RPMI8226 (cell line): ENCODE measurements around the gene C4orf50.

Experiments used
- DNase-seq: peaks from one replicate; pipeline ENCODE4 v3.0.0-alpha.2; 2015

C4orf50 gene

GRCh38 chr4:5991405-5991804, 26.8 kb downstream of the C4orf50 start:
- no peak for DNase-seq

GRCh38 chr4:5990446-5991160, 27.6 kb downstream of the C4orf50 start:
- no peak for DNase-seq

GRCh38 chr4:5989236-5990225, 28.7 kb downstream of the C4orf50 start:
- no peak for DNase-seq

GRCh38 chr4:5988086-5988845, 30.0 kb downstream of the C4orf50 start:
- peak; percentile 84 for DNase-seq

GRCh38 chr4:5984843-5985242, 33.4 kb downstream of the C4orf50 start:
- no peak for DNase-seq

GRCh38 chr4:5982156-5982973, 35.9 kb downstream of the C4orf50 start:
- no peak for DNase-seq

- DNase-seq: no peak
Measured at GRCh38 chr4:5980436-5981155, 37.6 kb downstream of the C4orf50 start.

- no peak for DNase-seq
Measured at GRCh38 chr4:5979981-5980380, 38.2 kb downstream of the C4orf50 start.

GRCh38 chr4:5976921-5977320, 41.3 kb downstream of the C4orf50 start:
- no peak for DNase-seq

- no peak for DNase-seq
Measured at GRCh38 chr4:5976431-5976830, 41.8 kb downstream of the C4orf50 start.

GRCh38 chr4:5974321-5974720, 43.9 kb downstream of the C4orf50 start:
- no peak for DNase-seq

GRCh38 chr4:5973486-5974220, 44.6 kb downstream of the C4orf50 start:
- DNase-seq: no peak

GRCh38 chr4:5973033-5973432, 45.2 kb downstream of the C4orf50 start:
- no peak for DNase-seq

GRCh38 chr4:5972571-5972970, 45.7 kb downstream of the C4orf50 start:
- DNase-seq: no peak

GRCh38 chr4:5971078-5971450, 47.2 kb downstream of the C4orf50 start:
- DNase-seq: no peak

GRCh38 chr4:5970381-5971077, 47.7 kb downstream of the C4orf50 start:
- DNase-seq: no peak

- DNase-seq: no peak
Measured at GRCh38 chr4:5969777-5970176, 48.5 kb downstream of the C4orf50 start.

- no peak for DNase-seq
Measured at GRCh38 chr4:5969336-5969735, 48.9 kb downstream of the C4orf50 start.

- no peak for DNase-seq
Measured at GRCh38 chr4:5968246-5968645, 50.0 kb downstream of the C4orf50 start.

- peak; percentile 70 for DNase-seq
Measured at GRCh38 chr4:5967783-5968182, 50.4 kb downstream of the C4orf50 start.
